ENCODE data around the gene ITM2B.
"Not testable (repeated sequence)": the region's sequence is repeated elsewhere in the genome, so short reads cannot be mapped to it uniquely, and the experiment has no call there.

Gene ITM2B

DNA sequence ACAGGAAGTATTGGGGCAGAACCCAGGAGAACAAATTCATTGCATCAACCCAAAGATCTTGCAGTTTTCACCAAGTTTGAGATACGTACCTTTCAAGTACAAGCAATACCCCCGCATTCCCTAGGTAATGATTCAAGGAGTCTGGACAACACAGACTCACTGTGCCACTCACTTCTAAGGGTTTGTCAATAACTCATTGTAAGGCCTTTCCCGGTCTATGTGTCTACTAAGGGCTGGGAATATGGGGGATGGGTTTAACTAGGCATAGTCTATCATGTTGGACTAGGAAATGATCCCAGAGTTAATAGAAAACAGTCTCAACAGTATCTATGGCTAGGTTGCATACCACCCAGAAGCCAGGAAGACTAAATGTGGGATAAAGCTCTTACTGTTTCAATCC lies 8.3 kb upstream of the ITM2B start:
- no peak for DNase-seq

GRCh38 chr13:48230541-48230940 lies 2.5 kb upstream of the ITM2B start:
- no peak for DNase-seq

- DNase-seq, result no peak
Observed at GRCh38 chr13:48231080-48231479, 1.9 kb upstream of the ITM2B start.

DNA sequence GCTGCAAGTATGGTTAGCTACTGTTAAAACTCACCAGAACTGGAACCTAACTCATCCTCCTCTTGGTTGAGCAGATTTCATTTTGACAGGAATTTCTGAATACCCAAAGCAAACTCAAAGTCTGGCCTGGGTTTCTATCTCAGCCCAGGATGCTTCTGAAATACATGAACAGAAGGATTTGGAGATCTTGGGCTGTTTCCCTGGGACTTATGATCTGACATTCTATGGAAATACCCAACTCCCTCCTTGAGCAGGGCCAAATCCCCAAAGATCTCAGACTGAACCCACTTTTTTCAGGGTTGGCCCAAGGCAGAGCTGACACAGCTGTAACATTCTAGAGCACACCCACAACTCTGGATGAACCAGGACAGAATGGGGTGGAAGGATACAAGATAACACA lies 1.1 kb upstream of the ITM2B start:
- DNase-seq, result no peak

DNA sequence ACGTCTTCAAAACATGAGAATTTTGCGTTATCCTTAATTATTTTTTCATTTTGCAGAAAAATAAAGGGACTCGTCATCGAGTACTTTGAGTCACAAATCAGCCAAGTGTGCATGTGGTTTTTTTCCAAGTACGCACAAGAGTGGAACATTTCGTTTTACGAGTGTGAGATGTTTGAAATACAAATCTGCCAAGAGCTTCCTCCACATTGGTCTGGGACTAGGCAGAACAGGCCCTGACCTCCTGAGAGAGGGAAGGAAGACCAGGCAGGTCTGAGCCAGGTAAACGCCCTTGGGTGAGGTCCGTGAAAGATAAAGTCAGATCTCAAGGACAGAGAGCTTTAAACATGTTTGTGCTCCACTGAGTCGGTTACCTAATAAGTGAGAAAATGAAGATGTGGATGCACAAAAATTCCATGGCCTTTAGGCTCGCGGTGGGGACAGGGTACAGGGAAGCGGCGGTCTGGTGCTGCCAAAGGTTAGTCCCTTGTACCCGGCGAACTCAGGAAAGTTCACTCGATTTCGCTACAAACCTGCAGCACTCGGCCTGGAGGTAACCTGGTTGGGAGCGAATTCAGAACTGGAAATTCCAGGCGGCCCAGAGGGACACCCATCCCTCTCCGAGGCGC lies 473 bp upstream of the ITM2B start:
- DNase-seq, result no peak

DNA sequence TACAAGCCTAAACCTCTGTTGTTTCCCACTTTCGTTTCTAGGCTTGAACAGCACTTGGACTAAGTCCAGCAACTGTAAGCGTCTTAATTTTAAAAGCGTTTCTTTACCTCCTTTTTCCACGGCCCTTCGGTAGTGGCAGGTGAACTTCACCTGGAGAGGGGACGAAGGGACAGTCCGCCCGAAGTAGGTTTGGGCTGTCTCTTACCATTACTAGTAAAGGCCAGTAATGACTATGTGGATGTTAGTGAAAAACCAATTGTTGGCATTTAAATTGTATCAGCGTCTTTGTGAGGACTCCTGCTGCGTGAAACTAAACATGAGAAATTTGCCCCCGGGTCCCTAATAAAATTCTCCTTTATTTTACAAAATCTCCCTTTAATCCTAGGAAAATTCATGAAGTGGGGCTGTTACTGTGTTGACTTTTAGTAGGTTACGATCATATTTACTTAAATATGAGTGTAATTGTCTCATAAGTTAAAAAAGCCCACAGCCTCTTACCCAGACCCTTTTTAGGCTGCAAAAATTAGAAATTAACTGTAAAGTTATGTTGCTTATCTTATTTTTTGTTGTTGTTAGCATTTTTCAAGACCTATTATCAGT lies 983 bp downstream of the ITM2B start:
- peak; percentile 38 for DNase-seq

GRCh38 chr13:48234566-48235340 lies 1.7 kb downstream of the ITM2B start:
- no peak for DNase-seq

DNA sequence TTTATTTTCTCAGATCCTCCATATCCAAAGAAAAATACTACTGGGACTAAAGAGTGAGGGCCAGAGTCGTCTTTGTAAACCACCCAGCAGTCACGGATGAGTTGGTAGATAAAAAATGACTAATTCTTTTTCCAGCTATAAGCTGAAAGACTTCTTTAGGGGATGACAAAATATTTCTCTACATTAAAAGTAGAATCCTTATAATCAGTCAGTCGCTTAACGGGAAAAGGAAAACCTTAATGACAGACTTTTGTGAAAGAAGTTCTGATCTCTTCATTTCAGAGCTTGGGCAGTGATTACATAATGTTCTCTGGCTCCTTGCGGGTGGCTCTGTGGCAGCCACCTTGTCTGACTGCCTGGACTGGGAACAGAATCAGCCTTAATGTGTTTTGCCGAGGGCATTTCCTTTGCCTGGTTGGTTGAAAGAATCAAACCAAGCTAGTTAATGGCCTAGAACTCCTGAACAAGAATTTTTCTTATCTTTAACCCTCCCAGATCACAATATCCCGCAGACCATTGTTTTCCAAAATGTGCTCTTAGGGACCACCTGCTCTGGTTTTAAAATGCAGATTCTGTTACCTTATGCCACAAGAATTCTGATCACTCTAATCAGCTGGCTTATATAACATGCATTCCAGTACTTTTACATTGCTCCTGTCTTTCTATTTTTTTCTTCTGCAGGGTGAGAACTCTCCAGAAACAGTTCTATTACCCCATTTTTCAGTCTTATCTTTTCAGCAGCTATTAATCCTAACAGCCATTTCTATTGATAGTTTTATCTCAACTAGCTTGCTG lies 2.5 kb downstream of the ITM2B start:
- DNase-seq, result no peak

DNA sequence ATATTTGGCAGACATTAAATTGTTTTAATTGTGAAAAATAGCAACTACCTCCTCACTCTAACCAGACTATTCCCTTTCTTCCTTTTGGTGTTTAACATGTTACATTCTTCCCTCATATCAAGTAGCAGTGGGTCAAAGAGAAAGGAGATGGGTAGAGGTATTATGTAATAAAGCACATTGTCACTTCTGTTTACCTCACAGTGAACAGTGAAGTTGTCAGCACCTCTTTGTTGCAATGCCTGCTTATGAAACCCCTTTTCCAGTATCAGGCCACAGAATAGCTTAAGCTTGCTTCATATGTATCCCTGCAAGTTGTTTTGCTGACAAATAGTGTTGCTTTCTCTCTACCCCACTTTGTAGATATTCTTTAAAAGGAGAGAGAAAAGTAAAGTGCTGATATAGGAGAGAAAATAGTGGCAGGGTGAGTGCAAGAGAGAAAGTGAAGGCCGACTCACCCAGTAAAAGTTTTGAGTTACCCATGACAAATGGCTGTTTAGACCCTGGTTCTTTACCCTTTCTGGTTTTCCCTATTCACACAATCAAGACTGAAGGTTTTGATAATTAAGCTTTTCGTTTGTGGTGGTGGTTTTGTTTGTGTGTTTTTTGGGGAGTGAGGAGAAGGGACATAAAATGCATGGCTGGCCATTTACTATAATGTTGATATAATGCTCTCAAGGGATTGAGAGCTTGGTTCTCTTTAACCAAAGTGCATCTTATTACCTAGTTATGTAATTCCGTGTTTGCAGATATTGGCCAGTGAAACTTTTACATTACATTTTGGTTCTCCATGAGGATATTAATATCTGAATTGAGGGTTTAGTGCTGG lies 3.7 kb downstream of the ITM2B start:
- DNase-seq, result no peak

DNA sequence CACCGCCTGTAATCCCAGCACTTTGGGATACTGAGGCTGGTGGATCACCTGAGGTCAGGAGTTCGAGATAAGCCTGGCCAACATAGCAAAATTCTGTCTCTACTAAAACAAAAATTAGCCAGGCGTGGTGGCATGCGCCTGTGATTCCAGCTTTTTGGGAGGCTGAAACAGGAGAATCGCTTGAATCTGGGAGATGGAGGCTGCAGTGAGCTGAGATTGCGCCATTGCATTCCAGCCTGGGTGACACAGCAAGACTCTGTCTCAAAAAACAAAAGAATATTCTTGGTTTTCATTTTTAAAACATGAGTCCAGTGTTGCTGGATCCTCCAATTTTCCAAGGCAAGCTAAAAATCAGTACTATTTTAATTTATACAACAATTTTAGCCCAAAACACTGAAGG lies 6.4 kb downstream of the ITM2B start:
- DNase-seq, result not testable (repeated sequence)

GRCh38 chr13:48241651-48242050 lies 8.6 kb downstream of the ITM2B start:
- DNase-seq, result no peak

DNA sequence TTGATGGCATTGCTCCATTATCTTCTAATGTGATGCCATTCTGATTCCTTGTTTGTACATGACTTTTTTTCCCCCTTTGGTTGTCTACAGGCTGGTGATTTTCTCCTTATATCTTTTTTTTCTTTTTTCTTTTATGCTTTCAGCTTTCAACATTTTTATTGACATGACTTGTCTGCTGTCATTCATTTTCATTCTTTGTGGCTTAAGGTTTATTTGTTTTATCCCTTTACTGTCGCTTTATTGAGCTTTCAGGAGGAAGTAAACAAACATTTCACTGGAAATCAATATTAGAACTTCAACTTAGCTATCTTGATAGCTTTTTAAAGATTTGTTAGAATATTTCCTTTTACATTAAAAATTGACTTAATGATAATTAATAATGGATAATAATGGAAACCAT lies 9.7 kb downstream of the ITM2B start:
- no peak for DNase-seq

GRCh38 chr13:48244159-48244558 lies 11.2 kb downstream of the ITM2B start:
- no peak for DNase-seq

GRCh38 chr13:48246102-48246501 lies 13.1 kb downstream of the ITM2B start:
- no peak for DNase-seq

DNA sequence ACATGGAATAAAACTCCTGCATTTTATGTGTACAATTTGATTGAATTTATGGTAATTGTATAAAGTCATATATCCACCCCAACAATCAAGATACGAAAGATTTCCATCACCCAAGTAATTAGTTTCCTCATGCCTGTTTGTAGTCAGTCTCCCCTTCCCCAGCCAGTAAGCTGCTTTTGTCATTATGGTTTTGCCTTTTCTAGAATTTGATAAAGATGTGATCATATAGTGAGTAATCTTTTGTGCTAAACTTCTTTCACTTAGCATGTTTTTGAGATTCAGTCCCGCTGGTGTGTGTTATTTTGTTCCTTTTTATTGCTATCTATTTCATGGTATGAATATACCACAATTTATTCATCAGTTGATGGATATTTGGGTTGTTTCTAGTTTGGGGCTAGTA lies 16.0 kb downstream of the ITM2B start:
- DNase-seq, result no peak

GRCh38 chr13:48251611-48252081 lies 18.6 kb downstream of the ITM2B start:
- DNase-seq, result peak; percentile 91

- no peak for DNase-seq
Observed at GRCh38 chr13:48252176-48252575, 19.2 kb downstream of the ITM2B start.

- DNase-seq, result no peak
Observed at GRCh38 chr13:48253849-48254248, 20.8 kb downstream of the ITM2B start.

DNA sequence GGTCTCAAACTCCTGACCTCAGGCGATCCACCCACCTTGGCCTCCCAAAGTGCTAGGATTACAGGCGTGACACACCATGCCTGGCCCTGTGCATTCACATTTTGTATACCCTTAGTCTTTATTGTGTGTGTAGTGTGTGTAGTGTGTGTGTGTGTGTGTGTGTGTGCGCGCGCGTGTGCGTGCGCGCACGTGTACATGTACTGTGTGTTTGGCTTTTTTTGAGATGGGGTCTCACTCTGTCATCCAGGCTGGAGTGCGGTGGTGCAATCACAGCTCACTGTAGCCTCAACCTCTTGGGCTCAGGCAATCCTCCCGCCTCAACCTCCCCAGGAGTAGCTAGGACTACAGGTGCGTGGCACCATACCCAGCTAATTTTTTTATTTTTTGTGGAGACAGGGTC lies 22.1 kb downstream of the ITM2B start:
- DNase-seq, result no peak

- no peak for DNase-seq
Observed at GRCh38 chr13:48255954-48256353, 22.9 kb downstream of the ITM2B start.

GRCh38 chr13:48258002-48258401 lies 25.0 kb downstream of the ITM2B start:
- no peak for DNase-seq

- no peak for DNase-seq
Observed at GRCh38 chr13:48258430-48258829, 25.4 kb downstream of the ITM2B start.

All from fibroblast of skin of abdomen (primary cell).